K562 (cell line): Measurements from ENCODE around the gene CLASP1. TPM values are rescaled to one million over a fixed set of nuclear protein-coding genes. Genes with fewer than 3 reads are reported as not detected.

Source experiments
- ATAC-seq: fragments of 200-7000 bp; cut with Tn5 transposase; 3 replicates; pipeline ENCODE4 v1.9.1; 2020; ENCODE audit warnings: moderate library complexity
- BruUV-seq: library from RNA; stranded (reverse); fragments of 400-500 nt; replicated peaks from 2 replicates; lab custom pipeline; 2021; lab: Mats Ljungman, UMichigan
- CTCF ChIA-PET: fragments of 300-600 bp; formaldehyde crosslinking; extraction: SDS; loops from one replicate; lab custom pipeline; 2021; ENCODE audit warnings: low intra/inter-chr PET ratio; lab: Yijun Ruan, JAX
- POLR2A ChIA-PET: fragments of 300-600, 350-650 bp; sonication (Branson Sonifier 250); formaldehyde crosslinking; extraction: SDS; loops from one replicate; lab custom pipeline; 2021; ENCODE audit warnings: antibody characterized with exemption, inconsistent platforms; lab: Yijun Ruan, JAX
- DNase-seq, 4 experiments: peaks; one replicate each; pipeline versions ENCODE4 v3.0.0 to v3.0.0-alpha.2; 2011 to 2018; ENCODE audit warnings: low spot score in 3 of 4, mixed read lengths in 3 of 4; ENCODE audit errors: extremely low read depth in 1 of 4
- FAIRE-seq: peaks from 2 replicates; lab custom pipeline; 2011; peaks lifted over from hg19 to GRCh38; lab: Jason Lieb, UNC
- H2AFZ ChIP-seq: 2 replicates; pipeline ENCODE4 v1.6.0; 2011; ENCODE audit warnings: low read depth, low read length, control low read depth, inconsistent platforms
- H3K27ac ChIP-seq: fragments of 200-600 bp; 3 replicates; pipeline ENCODE4 v1.8.0; 2011; ENCODE audit warnings: low read depth, mild to moderate bottlenecking, control low read depth, inconsistent platforms, low read length, moderate library complexity, mixed read lengths; ENCODE audit errors: extremely low read depth
- H3K27me3 ChIP-seq, 2 experiments: fragments of 300-600 bp in 1 of 2; 2 replicates in 1 of 2; 3 replicates in 1 of 2; pipeline versions ENCODE4 v1.6.0 to v1.8.0; 2011; ENCODE audit warnings: inconsistent platforms in 2 of 2, low read length in 2 of 2, mild to moderate bottlenecking in 1 of 2, mixed read lengths in 1 of 2, moderate library complexity in 1 of 2; ENCODE audit not compliant: control insufficient read depth in 2 of 2, insufficient read depth in 2 of 2
- H3K36me3 ChIP-seq: fragments of 300-600 bp; 3 replicates; pipeline ENCODE4 v1.8.0; 2011; ENCODE audit warnings: mild to moderate bottlenecking, low read length, inconsistent platforms; ENCODE audit not compliant: control insufficient read depth, insufficient read depth
- H3K4me1 ChIP-seq, 2 experiments: fragments of 200-600 bp in 1 of 2; replicated peaks in 1 of 2; 2 replicates in 1 of 2; 3 replicates in 1 of 2; pipeline versions ENCODE4 v1.5.1 to v1.8.0; 2011; ENCODE audit warnings: inconsistent platforms in 2 of 2, low read length in 2 of 2, mild to moderate bottlenecking in 1 of 2, mixed read lengths in 1 of 2, moderate library complexity in 1 of 2; ENCODE audit not compliant: control insufficient read depth in 2 of 2, insufficient read depth in 2 of 2
- H3K4me2 ChIP-seq: 2 replicates; pipeline ENCODE4 v1.6.1; 2011; ENCODE audit warnings: low read length, control low read depth, inconsistent platforms, mixed read lengths; ENCODE audit not compliant: insufficient read depth
- H3K4me3 ChIP-seq: fragments of 200-600 bp; sonication (generic), shearing (Covaris generic); 2 replicates; pipeline ENCODE4 v1.5.1; 2016; ENCODE audit warnings: control low read depth, inconsistent platforms
- H3K79me2 ChIP-seq: fragments of 200-600 bp; 3 replicates; pipeline ENCODE4 v1.8.0; 2011; ENCODE audit warnings: low read length, inconsistent platforms; ENCODE audit not compliant: control insufficient read depth, insufficient read depth
- H3K9ac ChIP-seq, 2 experiments: 2 replicates each; pipeline versions ENCODE4 v1.6.0 to v1.6.1; 2011; ENCODE audit warnings: low read depth in 2 of 2, low read length in 2 of 2, control low read depth in 1 of 2, inconsistent platforms in 1 of 2, mild to moderate bottlenecking in 1 of 2, mixed read lengths in 1 of 2; ENCODE audit not compliant: insufficient read depth in 1 of 2
- H3K9me1 ChIP-seq: one replicate; pipeline ENCODE4 v1.6.0; 2011; ENCODE audit warnings: inconsistent platforms, mild to moderate bottlenecking, low read length, moderate library complexity; ENCODE audit not compliant: control insufficient read depth, insufficient read depth
- H3K9me3 ChIP-seq: replicated peaks from 2 replicates; pipeline ENCODE4 v1.5.1; 2011; ENCODE audit warnings: low read depth, low read length, inconsistent platforms; ENCODE audit not compliant: control insufficient read depth, insufficient read depth
- H4K20me1 ChIP-seq: replicated peaks from 2 replicates; pipeline ENCODE4 v1.6.1; 2011; ENCODE audit warnings: low read length, inconsistent platforms, mixed read lengths; ENCODE audit not compliant: control insufficient read depth, insufficient read depth
- BRF1 ChIP-seq: IDR thresholded peaks from 3 replicates; pipeline ENCODE4 v1.6.1; 2011; ENCODE audit warnings: borderline replicate concordance, mild to moderate bottlenecking; ENCODE audit not compliant: insufficient read length; ENCODE audit errors: extremely low read depth
- CREB1 ChIP-seq, 2 experiments: sonication (generic) in 1 of 2; formaldehyde crosslinking in 1 of 2; IDR thresholded peaks; 2 replicates each; pipeline versions ENCODE4 v1.6.1 to v1.8.0; 2012 to 2022; ENCODE audit warnings: inconsistent platforms in 1 of 2, mild to moderate bottlenecking in 1 of 2, missing genetic modification reagents in 1 of 2, moderate library complexity in 1 of 2
- HMGN3 ChIP-seq: IDR thresholded peaks from 2 replicates; pipeline ENCODE4 v1.6.1; 2011; ENCODE audit warnings: borderline replicate concordance, low read depth, mild to moderate bottlenecking, mixed read lengths, low read length; ENCODE audit not compliant: insufficient read length; ENCODE audit errors: extremely low read depth
- PHB ChIP-seq: fragments of 250-450 bp; sonication (Bioruptor Pico); IDR thresholded peaks from 2 replicates; pipeline ENCODE4 v1.5.0; 2021
- WGBS: fragments of 100-300 bp; shearing (Covaris generic); methylation state at CpG from one replicate; pipeline ENCODE4 v1.1.6; 2016; ENCODE audit warnings: low coverage, mixed read lengths; ENCODE audit not compliant: insufficient coverage; ENCODE audit errors: missing lambda C conversion rate; 5-methylcytosine and 5-hydroxymethylcytosine counted together
- in situ Hi-C: fragments of 300-500 bp; cut with MboI; formaldehyde crosslinking; loops from 4 replicates; pipeline ENCODE4 v1.15.0; 2018; ENCODE audit warnings: inconsistent platforms, mixed read lengths
- intact Hi-C: fragments of 100-400 bp; cut with micrococcal nuclease; formaldehyde crosslinking; loops from 2 replicates; pipeline ENCODE4 v1.14.2; 2022
- polyA plus RNA-seq, 8 experiments: library from polyadenylated mRNA; depleted of rRNA in 4 of 8; stranded (reverse) in 5 of 8; unstranded in 3 of 8; fragments of >200 nt; fragmentation: Nextera tagmentation in 2 of 8; fragmentation: Illumina TruSeq in 1 of 8; extraction: Ambion mirVana in 2 of 8; extraction: Trizol in 1 of 8; gene quantifications; 2 replicates each; pipeline versions ENCODE4 v1.2.1 to v1.2.3, GENCODE V29; 2011 to 2014; ENCODE audit warnings: inconsistent platforms in 1 of 8, missing spikeins in 1 of 8
- total RNA-seq, 7 experiments: library from RNA; depleted of rRNA in 6 of 7; stranded (reverse); fragments of >200 nt in 6 of 7; fragmentation: Illumina TruSeq in 2 of 7; extraction: Trizol in 2 of 7; gene quantifications; 2 replicates each; pipeline versions ENCODE4 v1.2.1 to v1.2.3, GENCODE V29; 2011 to 2021; ENCODE audit warnings: low replicate concordance in 1 of 7

Gene CLASP1
- total and polyA plus RNA-seq, 9 of the 15 experiments (the other 6 are each of a cell fraction or from before 2014, with no cell fraction given), result 1.7 to 40.3 (median 20.7) TPM

- POLR2A ChIA-PET, result interaction anchor here (0.6 to 1.6 kb wide), 3 partner anchors 9 to 627 kb away, joined by 3 to 4 read pairs (median 4); no protein-coding TSS in a partner anchor
- no TSS peak for BruUV-seq
- DNase-seq (no peak), ATAC-seq (0 out of 3 replicates have a peak, but pooled peaks have one; percentile 49), FAIRE-seq (no peak)
- H3K79me2 ChIP-seq, result no peaks in the 10 kb centered on the region
- H3K27me3 ChIP-seq, result no peaks in the 10 kb centered on the region
- 0 out of 4 replicates have a peak overlapping the region, but pooled peaks of 1 of the 2 experiments have one; percentile 24 for H3K9ac ChIP-seq
- no peaks in the 10 kb centered on the region for H3K9me1 ChIP-seq
- H3K9me3 ChIP-seq, result no peaks in the 10 kb centered on the region
- TF ChIP-seq PHB (CRISPR knock-in tag), result no peak
- no peak for TF ChIP-seq HMGN3
- no peak overlapping the region for H2AFZ ChIP-seq
- no peaks in the 10 kb centered on the region for H4K20me1 ChIP-seq
- no peak overlapping the region for H3K27ac ChIP-seq
- no peak overlapping the region for H3K4me3 ChIP-seq
- in situ Hi-C loops, result no loop called here
- 71% methylated on average over 4 of the region's 4 CpGs for WGBS
- CTCF ChIA-PET, result no interaction called here
- intact Hi-C loops, result no loop called here
- H3K4me2 ChIP-seq, result no peak overlapping the region
- H3K36me3 ChIP-seq, result peaks cover 71% of the 10 kb centered on the region
- H3K4me1 ChIP-seq, result no peaks in the 10 kb centered on the region
Observed at GRCh38 chr2:121382744-121383143, 266.5 kb downstream of the CLASP1 start.

- intact Hi-C loops (no loop called here), in situ Hi-C loops (no loop called here)
- Histone ChIP-seq H3K4me3 (no peak overlapping the region), H3K36me3 (peaks cover 64% of the 10 kb centered on the region; the same call in 2 of the 3 replicates), H3K4me2 (no peak overlapping the region), H3K79me2 (no peaks in the 10 kb centered on the region), H3K27ac (no peak overlapping the region), H3K4me1 (peaks cover 0 to under 1% of the 10 kb centered on the region in 2 experiments; a peak in 2 of 5 replicates), H3K9me3 (no peaks in the 10 kb centered on the region), H3K9ac (no peak overlapping the region), H3K9me1 (no peaks in the 10 kb centered on the region), H3K27me3 (no peaks in the 10 kb centered on the region), H4K20me1 (no peaks in the 10 kb centered on the region), H2AFZ (no peak overlapping the region)
- 61% methylated on average over 5 of the region's 5 CpGs for WGBS
- DNase-seq (no peak), ATAC-seq (no peak), FAIRE-seq (no peak)
- no TSS peak for BruUV-seq
- ChIA-PET CTCF (no interaction called here), POLR2A (interaction anchor here (0.7 kb wide), 1 partner anchor 51 kb away, joined by 3 read pairs; no protein-coding TSS in a partner anchor)
- TF ChIP-seq BRF1 (no peak), CREB1 (IDR thresholded peaks at IDR 0.05) (no peak), CREB1 (CRISPR knock-in tag; IDR thresholded peaks at IDR 0.05) (no peak)
Observed at GRCh38 chr2:121377646-121378045, 271.6 kb downstream of the CLASP1 start.
